ENCODE data around the gene SEMA5A.

The SEMA5A gene

GRCh38 chr5:9464478-9464877 is 81.4 kb downstream of the SEMA5A start:
- TF ChIP-seq CTCF (conservative IDR thresholded peaks at IDR 0.05; ENCODE audit: low read depth, low read length), result no peak
- H3K4me3 ChIP-seq (ENCODE audit: low read depth, low read length), result no peak overlapping the region
- DNase-seq (ENCODE audit: low read depth), result no peak

DNA sequence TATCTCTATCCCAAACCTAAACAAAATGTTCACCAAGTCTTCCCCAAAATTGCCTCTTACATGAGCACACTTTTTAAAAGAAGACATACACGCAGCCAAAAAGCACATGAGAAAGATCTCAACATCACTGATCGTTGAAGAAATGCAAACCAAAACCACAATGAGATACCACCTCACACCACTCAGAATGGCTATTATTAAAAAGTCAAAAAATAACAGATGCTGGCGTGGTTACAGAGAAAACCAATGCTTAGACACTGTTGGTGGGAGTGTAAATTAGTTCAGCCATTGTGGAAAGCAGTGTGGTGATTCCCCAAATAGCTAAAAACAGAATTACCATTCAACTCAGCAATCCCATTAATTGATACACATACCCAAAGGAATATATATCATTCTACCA is 83.8 kb downstream of the SEMA5A start:
- no peak for TF ChIP-seq CTCF (conservative IDR thresholded peaks at IDR 0.05; ENCODE audit: low read depth, low read length)
- no peak overlapping the region for H3K4me3 ChIP-seq (ENCODE audit: low read depth, low read length)

DNA sequence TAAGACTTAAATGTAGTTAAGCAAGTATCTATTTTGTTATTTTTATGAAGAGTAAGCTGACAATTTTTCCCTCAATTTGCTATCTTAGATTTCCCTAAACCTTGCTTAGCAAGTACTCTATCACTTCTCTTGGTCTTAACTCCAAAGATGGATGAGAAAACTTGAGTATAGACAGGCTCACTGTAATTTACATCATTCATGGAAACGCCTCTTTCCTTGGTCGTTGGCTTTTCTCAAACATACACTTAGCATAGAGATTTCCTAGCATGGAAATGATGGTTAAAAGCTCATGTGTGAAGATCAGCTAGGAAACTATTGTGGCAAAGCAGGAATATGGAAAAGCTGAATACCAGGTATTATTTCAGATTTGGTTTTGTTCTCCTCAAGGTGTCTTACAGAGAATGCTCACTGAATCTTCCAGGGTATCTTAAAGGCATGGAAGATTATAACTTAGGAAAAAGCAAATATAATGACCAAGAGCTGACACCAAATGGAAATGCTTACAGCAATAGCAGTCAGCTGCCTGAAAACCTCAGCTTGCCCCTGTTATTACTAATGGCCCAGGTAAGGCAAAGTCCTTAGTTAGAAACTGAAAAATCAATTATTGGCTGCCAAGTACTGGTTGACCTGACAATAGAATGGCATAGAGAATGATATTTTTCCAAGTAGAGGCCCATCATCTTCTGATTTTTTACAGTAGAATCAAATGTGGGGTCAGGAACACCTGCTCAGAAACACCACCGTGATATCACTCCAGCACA is 84.8 kb downstream of the SEMA5A start:
- DNase-seq (ENCODE audit: low read depth), result no peak
- no peak overlapping the region for H3K4me3 ChIP-seq (ENCODE audit: low read depth, low read length)
- TF ChIP-seq CTCF (conservative IDR thresholded peaks at IDR 0.05; ENCODE audit: low read depth, low read length), result no peak

More for the DNA sequence above, 83.8 kb downstream of the SEMA5A start:
- DNase-seq (ENCODE audit: low read depth), result no peak

DNA sequence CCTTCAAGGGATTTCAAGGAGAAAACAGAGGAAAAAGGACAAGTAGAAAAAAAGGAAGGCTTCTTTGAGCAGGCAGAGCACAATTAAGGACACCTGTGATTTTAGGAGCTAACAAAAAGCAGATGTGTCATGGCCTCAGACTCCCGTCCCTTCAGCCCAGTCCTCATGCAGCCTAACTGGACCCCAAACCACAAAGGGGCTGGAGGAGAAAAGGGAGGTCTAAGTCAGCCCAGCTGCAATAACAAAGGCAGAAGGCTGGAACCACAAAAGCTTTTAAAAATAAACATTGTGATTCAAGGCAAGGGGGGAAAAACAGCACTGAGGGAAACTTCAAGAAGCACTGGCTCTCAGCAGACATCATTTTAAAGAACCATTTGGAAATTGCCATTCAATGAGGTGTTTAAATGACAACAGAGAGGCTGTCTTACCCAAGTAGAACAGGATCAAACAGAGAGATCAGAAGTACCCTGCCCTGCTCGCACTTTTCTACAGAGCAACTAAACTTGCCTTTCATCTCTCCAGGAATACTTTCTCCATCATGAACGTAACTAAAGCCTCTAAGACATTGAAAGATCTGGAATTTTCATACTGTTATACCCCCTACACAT is 89.3 kb downstream of the SEMA5A start:
- H3K4me3 ChIP-seq (ENCODE audit: low read depth, low read length), result no peak overlapping the region
- peak; percentile 85 for DNase-seq (ENCODE audit: low read depth)
- TF ChIP-seq CTCF (conservative IDR thresholded peaks at IDR 0.05; ENCODE audit: low read depth, low read length), result no peak

DNA sequence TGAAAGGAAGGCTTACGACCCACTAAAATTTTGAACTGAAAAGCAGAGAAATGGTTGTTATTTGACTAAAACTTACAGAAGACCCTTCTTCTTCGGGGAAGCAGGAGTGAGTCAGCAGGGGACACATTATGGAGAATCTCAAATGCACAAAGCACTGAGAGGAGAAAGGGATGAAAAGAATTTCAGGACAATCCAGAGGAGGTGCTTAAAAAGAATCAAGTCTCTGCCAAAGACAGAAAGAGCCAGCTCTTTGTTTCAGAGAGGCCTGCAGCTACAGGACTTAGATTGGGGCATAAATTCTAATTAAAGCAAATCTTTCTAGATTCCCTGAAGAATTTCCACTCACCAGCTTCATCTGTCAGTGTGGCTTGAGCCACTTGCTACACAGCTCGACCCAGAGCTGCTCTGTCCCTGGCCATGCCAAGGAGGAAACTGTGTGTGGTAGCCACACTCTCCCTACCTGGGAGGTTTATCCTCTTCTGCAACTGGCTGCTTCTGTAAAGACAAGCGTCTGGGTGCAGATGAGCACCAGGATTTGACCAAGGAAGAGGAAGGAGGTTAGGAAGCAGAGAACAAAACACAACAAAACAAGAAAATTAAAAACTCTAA is 89.9 kb downstream of the SEMA5A start:
- DNase-seq (ENCODE audit: low read depth), result no peak
- H3K4me3 ChIP-seq (ENCODE audit: low read depth, low read length), result no peak overlapping the region
- TF ChIP-seq CTCF (conservative IDR thresholded peaks at IDR 0.05; ENCODE audit: low read depth, low read length), result no peak

GRCh38 chr5:9454491-9454890 is 91.4 kb downstream of the SEMA5A start:
- no peak for TF ChIP-seq CTCF (conservative IDR thresholded peaks at IDR 0.05; ENCODE audit: low read depth, low read length)
- no peak for DNase-seq (ENCODE audit: low read depth)
- H3K4me3 ChIP-seq (ENCODE audit: low read depth, low read length), result no peak overlapping the region

All from choroid plexus epithelial cell (primary cell).